ENCODE measurements around the gene NT5C1A.

NT5C1A gene

DNA sequence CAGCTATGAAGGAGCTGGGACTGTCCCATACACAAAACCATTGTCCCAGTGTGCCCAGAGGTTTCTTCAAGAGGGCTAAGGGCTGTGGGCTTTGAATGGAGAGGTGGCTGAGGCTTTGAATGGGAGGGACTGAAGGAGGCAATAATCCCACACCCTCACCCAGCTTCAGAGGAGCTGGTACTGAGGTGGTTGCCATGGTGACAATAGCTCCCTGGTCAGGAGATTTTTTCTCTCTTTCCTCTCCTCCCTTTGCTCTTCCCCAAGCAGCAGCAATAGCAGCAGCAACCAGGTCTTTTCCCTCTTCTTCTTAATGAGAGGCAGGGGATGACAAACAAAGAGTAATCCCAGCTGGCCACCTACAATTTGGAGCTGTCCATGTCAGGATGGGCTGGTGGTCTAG is 17.7 kb upstream of the NT5C1A start:
- DNase-seq (ENCODE audit: low spot score) = no peak

DNA sequence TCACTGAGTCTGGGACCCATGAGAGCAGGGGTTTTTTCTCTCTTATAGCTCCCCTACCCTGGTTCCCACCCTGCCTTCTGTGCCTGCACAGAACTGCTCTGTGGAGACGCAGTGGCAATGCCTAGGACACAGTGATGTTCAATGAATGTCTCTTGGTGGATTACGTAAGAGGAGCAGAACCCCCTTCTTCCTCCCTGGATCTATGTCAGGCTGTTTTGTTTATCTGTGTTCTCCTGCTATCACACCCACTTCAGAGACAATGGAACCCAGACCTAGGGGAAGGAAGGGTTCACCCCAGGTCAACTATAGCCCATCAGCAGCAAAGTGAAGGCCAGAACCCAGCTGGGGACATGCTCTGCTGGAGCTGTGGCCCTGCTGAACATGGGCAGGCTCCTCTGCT is 17.3 kb upstream of the NT5C1A start:
- no peak for DNase-seq (ENCODE audit: low spot score)

DNA sequence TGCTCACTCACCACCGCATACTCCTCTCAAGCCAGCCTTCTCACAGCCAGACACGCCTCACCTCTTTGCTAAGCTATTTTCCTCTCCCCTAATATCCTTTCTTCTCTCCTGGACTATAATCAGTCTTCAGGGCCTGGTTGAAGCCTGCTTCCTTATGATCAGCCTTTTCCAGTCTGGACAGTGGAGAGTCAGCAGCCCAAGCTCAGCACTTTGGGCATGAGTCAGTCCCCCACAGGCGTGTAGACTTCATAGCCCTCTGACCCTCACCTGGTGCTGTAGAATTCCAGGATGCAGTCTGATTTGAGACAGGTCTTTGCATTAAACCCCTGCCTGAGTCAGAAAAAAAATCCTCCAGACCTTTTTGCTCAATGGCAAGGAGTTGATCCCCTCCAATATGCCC is 16.8 kb upstream of the NT5C1A start:
- DNase-seq (ENCODE audit: low spot score) = no peak

DNA sequence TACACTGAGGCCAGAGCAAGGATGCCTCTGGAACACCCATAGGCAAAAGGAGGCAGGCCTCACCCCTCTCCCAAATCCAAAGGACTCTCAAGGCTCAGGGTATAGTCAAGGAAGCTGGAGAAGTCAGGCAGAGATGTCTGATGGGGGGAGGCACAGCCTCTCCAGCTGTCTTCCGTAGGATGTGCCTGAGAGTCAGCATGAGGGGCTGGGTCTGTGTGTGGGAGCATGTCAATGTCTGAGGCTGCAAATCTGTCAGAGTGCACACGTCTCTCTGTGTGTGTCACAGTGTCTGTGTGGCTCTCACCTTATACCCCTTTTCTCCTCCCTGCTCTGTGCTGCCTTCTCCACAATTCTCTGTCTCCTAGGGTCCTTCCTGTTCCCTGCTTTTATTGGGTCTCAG is 15.3 kb upstream of the NT5C1A start:
- DNase-seq (ENCODE audit: low spot score) = no peak

DNA sequence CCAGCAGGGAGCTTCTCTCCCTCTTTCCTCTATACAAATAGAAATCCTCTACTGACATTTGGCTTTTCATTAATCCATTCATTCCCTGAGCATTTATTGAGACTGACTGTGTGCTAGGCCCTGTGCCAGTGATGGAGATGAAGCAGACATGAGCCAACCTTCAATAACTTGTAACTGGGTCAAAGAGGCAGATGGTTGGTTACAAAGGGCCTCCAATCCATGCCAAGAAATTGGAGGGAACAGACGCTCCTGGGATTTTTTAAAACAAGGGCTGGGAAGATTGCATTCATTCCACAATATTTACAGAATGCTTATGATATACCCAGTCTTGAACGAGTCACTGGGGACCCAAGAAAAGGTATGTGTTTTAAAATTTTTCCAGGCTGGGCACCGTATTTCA is 13.2 kb upstream of the NT5C1A start:
- no peak for DNase-seq (ENCODE audit: low spot score)

DNA sequence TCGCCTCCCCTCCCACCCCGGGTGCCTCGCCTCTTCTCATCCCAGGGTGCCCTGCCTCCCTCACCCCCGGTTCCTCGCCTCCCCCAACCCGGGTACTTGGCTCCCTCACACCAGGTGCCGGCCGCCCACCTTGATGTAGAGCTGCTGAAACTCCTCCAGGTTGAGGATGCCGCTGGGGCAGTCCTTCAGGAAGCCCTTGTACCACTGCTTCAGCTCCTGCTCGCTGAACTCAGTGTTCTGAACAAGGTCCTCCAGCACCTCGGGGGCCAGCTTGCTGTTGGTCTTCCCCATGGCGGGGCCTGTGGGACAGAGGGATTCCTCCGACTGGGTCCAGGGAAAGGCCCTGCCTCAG is 12.4 kb upstream of the NT5C1A start:
- DNase-seq (ENCODE audit: low spot score) = no peak

DNA sequence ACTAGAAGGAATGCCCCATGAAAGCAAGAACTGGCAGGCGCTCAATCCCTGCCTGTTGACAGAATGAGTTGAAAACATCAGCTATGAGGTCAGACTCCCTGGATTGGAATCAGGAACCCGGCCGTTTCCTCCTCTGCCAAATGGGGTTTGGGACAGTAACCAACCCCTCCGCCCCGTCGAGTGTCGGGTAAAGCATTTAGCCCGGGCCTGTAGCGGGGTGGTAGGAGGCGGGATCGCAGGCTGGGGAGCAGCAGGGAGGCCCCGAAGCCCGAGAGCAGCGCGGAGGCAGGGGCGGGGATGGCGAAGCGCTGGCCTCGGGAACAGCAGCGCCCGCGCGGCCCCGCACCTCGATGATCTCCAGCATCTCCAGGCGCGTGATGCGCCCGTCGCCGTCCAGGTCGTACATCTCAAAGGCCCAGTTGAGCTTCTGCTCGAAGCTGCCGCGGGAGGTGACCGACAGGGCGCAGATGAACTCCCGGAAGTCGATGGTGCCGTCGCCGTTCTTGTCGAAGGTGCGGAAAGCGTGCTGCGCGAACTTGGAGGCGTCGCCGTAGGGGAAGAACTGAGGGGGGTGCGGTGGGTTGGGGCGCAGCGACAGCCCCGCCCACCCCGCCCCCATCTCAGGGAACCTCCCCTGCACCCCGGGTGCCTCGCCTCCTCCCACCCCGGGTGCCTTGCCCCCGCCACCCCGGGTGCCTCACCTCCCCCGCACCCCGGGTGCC is 11.8 kb upstream of the NT5C1A start:
- DNase-seq (ENCODE audit: low spot score) = no peak

DNA sequence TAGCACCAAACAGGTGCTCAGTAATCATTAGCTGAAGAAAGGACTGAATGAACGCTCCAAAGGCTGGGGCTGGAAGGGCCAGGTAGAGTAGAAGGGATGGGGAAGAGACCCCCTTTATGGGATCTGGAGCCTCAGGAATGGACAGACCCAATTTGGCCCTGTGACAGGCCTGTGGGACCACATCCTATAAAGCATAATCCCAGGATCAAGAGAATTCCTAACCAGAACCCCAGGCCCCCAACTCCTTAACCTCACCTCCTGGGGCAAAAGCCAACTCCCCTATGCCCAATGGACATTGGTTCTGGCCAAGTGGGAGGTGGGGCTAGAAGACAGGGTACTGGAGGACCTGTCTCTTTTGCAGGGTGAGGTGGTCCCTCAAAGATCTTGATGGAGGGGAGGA is 10.1 kb upstream of the NT5C1A start:
- no peak for DNase-seq (ENCODE audit: low spot score)

DNA sequence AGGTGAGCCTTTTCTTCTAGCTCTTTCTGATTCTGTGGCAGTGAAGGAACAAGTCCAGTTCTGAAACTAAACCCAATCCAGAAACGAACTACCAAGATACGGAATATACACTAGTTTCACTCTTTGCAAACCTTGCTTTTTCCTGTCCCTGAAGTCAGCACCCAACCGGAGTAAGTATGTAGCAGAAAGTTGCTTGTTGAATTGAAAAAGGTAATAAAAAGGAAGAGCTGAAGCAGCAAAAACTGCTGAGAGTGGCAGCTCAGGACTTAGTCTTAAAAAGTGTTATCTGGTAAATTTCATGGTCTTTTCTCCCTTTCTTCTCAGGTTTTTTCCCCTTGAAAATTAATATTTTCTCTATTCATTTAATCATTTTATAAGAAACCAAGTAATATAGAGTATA is 9.4 kb upstream of the NT5C1A start:
- DNase-seq (ENCODE audit: low spot score) = no peak

DNA sequence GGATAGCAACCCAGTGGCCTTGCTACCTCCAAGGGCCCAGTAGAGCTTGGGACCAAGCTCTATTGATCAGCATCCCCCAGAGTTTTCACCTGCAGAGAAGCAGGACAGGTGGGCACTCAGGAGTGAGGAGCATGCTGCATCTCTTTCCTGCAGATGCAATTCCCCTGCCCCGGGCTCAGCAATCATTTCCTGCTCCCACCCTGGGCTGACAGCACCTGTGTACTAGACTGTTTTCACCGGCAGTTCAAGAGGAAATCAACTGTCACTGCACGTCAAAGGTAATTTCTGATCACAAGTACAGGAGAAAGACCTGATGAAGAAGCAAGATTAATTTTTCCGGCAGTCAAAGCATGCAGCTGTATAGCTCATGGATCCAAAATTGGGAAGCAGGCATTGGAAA is 8.8 kb upstream of the NT5C1A start:
- DNase-seq (ENCODE audit: low spot score) = no peak

DNA sequence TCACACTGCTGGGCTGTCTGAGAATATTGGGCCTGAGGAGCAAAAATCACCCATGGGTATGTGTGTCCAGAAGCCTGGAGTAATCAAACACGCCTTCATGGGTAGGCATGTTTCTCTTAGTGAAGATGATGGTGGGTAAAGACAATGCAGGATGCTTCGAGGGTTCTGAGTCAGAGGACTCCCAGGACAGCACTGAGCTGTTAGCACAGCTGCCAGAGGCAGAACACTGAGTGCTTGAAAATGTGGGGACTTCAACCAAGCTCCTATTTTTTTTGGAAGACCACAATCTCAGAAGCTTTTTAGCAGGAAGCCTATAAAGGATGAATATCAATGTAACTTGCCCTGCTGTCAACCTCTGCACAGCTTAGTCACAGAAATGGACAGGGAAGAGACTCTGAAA is 7.9 kb upstream of the NT5C1A start:
- DNase-seq (ENCODE audit: low spot score) = no peak

DNA sequence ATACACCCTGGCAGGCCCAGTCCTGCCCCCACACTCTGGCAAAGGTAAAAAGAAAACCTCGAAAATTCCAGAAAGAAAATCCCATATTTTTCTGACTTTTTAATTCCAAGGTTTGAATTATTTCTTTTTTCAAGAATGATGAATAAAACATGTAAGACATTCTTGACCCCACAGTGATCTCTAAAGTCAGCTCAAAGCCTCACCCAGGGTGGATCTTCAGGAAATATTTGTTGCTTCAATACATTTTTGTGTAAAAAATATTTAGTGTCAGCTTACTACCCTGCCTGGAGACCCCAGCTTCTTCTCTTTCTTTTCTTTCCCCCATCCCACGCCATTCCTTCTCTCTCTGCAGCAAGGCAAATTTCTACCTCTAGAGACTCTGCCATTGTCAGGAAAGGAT is 7.0 kb upstream of the NT5C1A start:
- DNase-seq (ENCODE audit: low spot score) = no peak

DNA sequence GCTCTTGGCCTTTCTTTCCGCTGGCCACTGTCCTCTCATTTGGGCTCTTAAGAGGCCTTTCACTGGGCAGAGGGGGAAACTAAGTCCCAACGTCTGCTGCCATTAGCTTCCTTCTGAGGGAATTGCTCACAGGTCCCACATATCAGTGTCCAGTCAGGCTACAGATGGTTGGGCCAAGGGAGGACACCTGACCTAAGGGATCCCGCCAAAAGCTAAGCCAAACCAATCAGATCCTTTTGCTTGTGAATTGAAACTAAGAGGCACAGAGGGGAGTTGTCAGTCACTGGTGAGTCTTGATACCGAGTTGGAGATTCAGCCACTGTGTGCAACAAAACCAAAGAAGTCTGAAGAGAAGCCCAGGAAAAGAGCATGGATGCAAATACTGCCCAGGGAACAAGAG is 5.7 kb upstream of the NT5C1A start:
- DNase-seq (ENCODE audit: low spot score) = no peak

DNA sequence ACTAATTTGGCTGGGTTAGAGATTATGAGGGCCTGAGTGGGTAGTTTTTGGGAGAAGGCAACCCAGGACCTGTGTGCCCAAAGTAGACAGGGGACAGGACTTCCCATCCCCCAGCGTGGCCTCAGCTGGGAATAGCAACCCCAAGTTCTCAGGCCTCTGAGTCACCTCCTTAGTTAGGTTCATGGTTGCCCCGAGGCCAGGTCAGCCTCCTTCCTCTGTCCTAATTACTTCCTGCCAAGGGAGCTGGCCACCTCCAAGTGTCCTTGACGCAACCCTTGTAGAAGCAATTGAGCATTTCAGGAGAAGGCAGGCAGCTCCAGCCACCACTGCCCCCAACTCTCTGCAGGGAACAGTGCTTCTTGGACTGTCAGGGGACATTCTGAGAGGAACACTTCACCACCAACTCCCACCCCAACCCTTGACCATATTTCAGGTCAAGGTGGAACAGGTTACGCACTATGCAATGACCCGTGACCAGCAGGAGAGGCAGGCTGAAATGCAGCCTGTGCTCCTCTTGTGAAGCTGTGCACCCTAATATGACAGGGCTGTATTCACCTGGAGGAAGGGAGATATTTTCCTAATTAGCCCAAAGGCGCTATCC is 5.1 kb upstream of the NT5C1A start:
- DNase-seq (ENCODE audit: low spot score) = no peak

DNA sequence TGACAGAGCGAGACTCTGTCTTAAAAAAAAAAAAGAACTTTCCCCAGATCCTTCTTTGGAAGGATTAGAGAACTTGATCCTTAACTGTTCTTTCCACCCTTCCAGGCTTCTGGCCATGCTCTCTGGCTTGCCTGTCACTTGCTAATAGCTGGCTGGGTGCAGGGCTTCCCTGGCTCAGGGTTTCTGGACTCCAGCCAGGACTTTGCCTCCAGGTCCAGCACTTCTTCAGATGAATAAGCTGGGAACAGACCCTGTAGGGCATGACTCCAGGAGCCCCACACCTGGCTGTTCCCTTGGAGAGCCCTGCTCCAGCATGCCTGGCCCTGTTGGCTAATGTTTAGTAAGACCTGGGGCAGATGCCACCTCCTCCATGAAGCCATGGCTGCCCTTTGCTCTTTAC is 3.3 kb upstream of the NT5C1A start:
- DNase-seq (ENCODE audit: low spot score) = no peak

DNA sequence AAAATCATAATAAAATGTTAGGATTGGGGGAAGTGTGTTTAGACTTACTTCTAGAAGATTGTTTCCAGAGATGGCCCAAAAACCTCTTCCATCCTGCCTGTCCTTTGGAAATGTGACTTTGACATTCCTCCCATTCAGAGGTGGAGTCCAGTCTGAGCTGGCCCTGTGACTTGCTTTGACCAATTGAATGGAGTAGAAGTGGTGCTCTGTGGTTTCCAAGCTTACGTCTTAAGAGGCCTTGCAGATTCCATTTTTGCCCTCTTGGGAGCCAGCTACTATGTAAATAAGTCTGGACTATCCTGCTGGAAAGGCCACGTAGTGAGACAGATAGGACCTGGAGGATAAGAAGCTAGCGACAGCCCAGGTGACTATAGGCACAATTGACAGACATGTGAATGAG is 1.3 kb upstream of the NT5C1A start:
- DNase-seq (ENCODE audit: low spot score) = no peak

DNA sequence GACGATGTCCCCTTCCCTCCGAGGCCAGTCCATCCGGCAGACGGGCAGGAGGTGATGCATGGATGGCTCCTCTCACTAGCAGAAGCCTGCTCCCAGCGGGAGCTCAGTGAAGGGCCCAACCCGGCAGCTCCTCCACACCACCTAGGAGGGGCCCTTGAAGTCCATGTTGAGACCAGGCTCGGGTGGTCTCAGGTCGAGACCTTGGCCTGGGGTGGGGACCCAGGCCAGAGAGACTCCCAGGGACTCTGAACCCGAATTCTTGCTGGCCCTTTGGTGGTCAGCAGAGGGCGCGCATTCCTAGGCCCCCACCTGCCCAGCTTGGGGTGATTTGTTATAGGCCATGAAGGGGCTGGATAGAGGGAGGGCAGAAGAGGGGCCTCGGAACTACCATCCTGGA is 642 bp upstream of the NT5C1A start:
- DNase-seq (ENCODE audit: low spot score) = peak; percentile 84

DNA sequence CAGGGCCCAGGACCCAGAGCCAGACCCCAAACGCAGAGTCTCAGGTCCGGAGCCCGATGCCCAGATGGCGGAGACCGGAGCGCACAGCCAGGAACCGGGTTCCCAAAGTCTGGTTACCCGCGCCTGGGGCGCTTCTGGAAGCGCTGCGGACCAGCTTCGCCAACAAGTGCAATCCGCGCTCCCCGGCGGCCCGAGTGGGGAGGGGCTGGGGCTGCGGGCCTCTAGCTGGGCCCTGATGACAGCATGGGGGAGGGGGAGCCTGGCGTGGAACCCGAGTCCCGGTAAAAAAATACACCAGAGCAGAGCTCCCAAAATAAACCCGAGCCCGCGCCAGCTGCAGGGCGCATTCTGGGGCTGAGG is 494 bp downstream of the NT5C1A start:
- DNase-seq (ENCODE audit: low spot score) = no peak

DNA sequence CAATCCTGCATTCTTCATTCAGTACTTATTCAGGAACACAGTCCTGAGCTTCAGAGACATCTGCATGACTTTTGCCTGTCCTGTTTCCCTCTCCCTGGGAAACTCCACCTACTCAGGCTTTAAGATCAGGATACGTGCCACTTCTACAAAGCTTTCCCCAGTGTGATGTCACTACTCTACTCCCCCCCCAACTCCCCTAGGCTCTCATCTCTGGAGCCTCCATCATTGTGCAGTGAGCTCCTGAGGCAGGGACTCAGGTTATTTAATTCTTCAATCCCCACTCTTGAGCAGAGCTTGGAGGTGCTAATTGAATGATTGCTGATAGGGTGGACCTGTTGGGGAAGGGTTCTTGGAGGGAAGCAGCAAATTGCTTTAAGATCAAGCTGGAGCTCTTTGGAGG is 1.2 kb downstream of the NT5C1A start:
- DNase-seq (ENCODE audit: low spot score) = no peak

DNA sequence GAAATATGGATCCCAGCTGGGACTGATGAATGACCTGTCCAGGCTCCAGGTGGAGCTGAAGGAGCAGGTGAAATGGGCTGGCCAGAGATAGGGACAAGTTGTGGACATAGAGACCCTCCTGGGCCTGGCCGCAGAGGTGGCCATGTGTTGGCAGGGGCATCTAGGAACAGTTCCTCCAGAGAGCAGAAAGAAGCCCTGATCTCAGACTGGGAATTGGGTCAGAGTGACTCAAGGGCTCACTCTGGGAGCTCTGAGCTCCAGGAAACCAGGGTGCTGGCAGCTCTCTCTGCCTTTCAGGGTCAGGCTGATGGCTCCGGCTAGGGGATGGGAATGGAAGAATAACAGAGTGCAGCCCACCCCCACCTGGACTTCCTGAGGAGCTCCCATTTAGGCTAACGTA is 3.0 kb downstream of the NT5C1A start:
- no peak for DNase-seq (ENCODE audit: low spot score)

DNA sequence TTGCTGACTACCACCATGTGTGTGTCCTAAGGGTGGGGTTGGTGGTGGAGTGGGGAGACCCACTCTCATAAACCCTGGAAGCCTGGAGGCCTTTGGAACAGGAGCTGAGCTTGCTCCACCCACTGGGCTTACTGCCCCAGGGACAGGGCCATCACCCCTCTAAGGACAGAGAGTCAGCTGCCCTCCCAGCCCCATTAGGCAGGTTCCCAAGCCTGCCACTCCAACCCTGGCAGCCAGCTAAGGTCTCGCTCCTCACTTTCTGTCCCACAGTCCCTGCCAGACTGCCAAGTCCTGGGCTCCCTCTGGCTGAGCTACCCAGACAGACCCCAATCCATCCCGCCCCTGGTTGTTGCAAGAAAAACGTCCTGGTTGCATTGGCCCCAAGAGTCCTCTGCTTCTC is 3.8 kb downstream of the NT5C1A start:
- no peak for DNase-seq (ENCODE audit: low spot score)

DNA sequence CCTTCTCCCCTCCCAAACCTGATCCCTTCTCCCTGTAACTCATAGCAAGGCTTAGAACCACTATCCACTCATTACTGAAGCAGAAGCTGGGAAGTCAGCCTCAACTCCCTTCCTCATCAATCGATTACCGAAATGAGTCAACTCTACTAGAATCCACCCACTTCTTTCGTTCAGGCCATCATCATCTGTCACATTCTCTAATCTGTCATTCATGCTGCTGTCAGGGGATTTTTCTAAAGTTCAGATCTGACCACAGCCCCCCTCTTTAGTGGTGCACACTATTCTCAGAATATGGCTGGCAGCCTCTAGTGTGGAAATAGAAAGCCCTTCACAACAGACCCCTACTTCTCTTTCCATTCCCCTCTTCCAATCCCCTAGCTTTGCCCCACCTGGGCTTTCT is 5.1 kb downstream of the NT5C1A start:
- no peak for DNase-seq (ENCODE audit: low spot score)

DNA sequence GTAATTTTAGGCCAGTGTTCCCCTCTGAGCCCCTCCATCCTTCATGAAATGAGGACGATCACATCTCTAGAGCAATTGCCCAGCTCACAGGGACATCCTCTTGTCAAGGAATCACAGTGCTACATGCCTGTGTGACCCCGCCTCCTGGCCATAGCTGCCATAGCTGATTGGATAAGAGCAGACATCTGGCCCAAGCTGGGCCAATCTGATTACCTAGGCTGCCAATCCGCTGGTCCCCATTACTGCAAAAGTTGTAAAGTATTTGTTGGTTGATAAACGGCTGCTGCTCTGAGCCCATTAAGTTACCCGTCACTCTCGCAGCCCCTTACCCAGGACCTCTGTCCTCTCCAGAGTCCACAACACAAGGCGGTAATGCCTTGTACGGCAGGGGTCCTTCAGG is 8.3 kb downstream of the NT5C1A start:
- DNase-seq (ENCODE audit: low spot score) = no peak

DNA sequence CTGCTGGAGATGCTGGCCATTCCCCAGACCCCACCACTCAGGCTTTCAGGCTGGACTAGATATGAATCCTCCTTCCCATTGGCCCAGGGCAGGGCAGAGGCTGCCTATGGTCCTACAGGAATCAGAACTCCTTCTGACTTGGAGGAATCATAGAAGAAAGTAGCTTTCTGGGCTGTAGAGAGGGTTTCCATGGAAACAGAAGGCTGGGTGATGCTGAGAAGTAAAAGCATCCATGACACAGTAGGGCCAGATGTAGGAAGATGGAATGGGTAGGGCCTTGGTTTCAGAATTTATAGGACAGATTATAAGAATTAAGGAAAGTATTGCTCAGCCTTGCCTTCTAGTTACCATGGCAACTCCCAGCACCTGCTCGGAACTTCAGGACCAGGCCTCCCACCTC is 9.0 kb downstream of the NT5C1A start:
- no peak for DNase-seq (ENCODE audit: low spot score)

DNA sequence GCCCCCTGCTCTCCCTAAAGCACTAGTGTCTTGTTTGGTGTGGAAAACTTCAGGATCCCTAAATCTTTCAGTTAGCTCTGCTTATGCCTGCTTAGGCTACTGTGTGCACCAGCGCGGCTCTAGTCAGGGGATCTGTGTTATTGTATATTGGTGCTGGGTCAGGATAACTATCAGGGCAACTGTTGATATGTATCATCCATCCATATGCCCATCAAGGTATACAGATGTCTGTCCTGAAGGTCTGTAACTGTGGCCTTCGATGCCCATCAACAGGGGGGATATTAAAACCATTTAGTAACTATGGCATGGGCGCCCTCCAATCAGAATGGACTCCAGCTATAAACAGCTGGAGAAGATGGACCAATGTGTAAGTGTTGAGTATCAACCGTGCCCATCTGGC is 12.4 kb downstream of the NT5C1A start:
- DNase-seq (ENCODE audit: low spot score) = no peak

Data from HuH-7 (cell line).